ENCODE data around the gene BOLA3.
"Not testable (repeated sequence)": the region's sequence is repeated elsewhere in the genome, so short reads cannot be mapped to it uniquely, and the experiment has no call there.

BOLA3 gene

GRCh38 chr2:74101574-74102300 lies 46.0 kb downstream of the BOLA3 start:
- no peak for FAIRE-seq

GRCh38 chr2:74100254-74101216 lies 47.2 kb downstream of the BOLA3 start:
- FAIRE-seq, result no peak

DNA sequence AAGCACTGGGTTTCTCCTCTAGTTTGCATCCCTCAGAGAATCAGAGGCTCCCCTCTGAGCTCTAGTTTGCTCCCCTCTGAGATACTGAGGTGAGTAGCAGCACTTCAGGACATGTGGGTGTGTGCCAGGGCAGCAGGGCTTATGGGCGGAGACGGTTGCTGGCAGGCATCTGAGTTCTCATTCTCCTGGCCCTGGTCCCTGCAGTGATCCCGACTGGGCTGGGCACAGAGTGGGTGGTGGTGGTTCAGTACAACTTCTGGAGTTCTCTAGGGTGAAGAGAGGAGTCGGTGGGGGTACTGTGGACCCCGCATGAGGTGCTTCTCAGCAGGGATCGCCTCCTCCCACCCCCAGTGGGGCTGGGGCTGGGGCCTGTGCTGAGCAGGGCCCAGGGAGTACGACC lies 47.9 kb downstream of the BOLA3 start:
- FAIRE-seq, result no peak

GRCh38 chr2:74099271-74099670 lies 48.4 kb downstream of the BOLA3 start:
- no peak for FAIRE-seq

- FAIRE-seq, result no peak
Observed at GRCh38 chr2:74097574-74097973, 50.1 kb downstream of the BOLA3 start.

DNA sequence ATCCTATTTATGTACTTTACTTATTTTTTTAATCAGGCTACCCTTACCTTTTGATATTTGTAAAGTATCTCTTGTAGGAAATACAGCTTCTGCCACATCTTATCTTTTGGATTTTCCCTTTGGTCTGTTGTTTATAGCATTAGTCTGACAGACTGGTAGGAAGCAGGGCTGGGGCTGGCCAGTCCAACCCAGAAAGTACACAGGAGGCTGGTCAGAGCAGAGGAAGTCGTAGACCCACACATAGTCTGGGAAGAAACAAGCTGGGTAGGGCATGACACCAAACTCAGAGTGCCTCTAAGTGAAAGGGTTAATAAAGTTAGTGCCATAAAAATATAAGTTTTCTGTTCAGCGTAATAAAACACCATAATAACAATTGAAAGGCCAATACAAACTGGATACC lies 51.7 kb downstream of the BOLA3 start:
- no peak for FAIRE-seq

DNA sequence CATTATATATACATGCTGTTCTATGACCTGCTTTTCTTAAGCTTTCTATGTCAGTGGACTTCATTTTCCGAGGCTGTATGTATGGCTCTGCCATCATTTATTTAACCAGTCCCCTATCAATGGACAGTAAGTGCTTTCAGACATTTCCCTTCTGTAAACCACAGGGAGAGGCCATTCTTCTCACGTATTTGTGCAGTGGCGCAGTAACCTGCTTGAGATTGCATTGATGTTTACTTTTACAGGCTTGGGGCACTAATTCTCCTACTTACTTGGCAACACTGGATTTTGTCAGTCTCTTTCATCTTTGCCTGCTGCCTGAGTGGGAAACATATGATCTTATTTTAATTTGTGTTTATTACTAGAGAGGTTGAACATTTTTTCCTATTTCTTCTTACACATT lies 52.1 kb downstream of the BOLA3 start:
- FAIRE-seq, result no peak

- no peak for FAIRE-seq
Observed at GRCh38 chr2:74094291-74094690, 53.4 kb downstream of the BOLA3 start.

GRCh38 chr2:74093840-74094239 lies 53.9 kb downstream of the BOLA3 start:
- FAIRE-seq, result no peak

GRCh38 chr2:74093426-74093825 lies 54.3 kb downstream of the BOLA3 start:
- FAIRE-seq, result no peak

GRCh38 chr2:74092275-74092674 lies 55.4 kb downstream of the BOLA3 start:
- FAIRE-seq, result no peak

DNA sequence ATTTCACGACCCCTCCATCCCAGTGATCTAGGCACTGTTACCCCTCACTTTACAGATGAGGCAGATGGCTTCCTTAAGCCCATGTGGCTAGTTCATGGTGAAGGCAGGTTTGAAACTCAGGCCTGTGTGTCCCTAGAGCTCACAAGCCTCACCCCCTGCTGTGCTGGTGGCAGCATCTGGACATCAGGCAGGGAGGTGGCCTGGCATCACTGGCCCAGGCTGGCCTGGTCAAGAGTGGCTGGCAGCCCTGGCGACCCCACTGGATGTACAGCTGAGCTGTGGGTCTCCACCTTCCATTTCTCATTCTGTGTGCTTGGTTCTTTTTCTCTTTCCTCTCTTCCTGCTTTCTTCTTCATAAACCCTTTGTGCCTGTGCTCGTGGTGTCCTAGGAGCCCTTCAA lies 56.3 kb downstream of the BOLA3 start:
- FAIRE-seq, result no peak

- no peak for FAIRE-seq
Observed at GRCh38 chr2:74089816-74090745, 57.6 kb downstream of the BOLA3 start.

DNA sequence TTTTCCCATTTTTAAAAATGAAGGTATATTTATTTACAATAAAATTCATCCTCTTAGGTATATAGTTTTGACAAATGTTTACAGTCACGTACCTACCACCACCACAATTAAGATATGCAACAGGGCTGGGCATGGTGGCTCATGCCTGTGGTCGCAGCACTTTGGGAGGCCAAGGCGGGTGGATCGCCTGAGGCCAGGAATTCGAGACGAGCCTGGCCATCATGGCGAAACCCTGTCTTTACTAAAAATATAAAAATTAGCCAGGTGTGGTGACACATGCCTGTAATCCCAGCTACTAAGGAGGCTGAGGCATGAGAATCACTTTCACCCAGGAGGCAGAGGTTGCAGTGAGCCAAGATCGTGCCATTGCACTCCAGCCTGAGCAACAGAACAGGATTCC lies 59.0 kb downstream of the BOLA3 start:
- not testable (repeated sequence) for FAIRE-seq

DNA sequence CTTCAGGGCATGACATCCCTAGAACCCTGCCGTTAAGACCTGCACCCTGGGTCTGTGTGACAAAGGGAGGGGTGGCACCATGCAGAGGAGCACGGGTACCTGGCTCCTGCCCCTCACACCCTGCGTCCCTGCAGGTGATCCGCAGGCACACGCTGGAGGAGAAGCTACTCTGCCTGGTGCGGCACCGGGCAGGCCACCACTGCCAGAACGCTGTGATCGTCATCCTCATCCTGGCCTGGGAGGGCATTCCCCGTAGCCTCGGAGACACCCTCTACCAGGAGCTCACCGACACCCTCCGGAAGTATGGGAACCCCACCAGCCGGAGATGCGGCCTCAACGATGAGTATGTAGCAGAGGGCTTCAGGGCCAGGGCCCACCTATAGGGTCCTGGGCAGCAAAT lies 60.0 kb downstream of the BOLA3 start:
- FAIRE-seq, result no peak

DNA sequence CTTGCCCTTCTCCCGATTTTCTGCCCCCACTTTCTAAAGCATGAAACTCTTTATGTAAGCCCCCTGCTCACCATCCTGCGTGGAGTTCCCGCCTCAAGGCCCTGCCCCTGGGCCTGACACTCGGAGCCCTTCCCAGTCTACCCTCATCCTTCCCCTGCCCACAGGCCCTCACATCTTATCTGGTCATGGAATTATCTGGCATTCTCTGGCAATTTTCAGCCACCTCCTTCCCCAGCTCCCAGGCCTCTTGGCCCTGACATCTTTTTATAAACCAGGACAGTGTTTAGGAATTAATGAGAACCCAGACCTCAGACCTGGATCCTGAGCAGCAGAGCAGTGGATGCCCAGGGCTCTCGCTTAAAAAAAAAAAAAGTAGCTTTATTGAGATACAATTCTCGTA lies 61.7 kb downstream of the BOLA3 start:
- no peak for FAIRE-seq
